Thoracic aorta (tissue), 2 donors: ENCODE measurements around the gene ZNF831. TPM values are rescaled to one million over a fixed set of nuclear protein-coding genes. Genes with fewer than 3 reads are reported as not detected.

Experiments used
- ATAC-seq: fragments of 150-250 bp; one replicate; pipeline ENCODE4 v1.8.0; 2017; ENCODE audit warnings: low read depth; ENCODE audit not compliant: insufficient number of reproducible peaks, low FRiP score
- DNase-seq: peaks from one replicate; pipeline ENCODE4 v3.0.0-alpha.2; 2020; ENCODE audit warnings: low spot score
- H3K27ac ChIP-seq, 2 donors: fragments of 200-600 bp; sonication (generic); 1 replicate in 1 of 2; 2 replicates in 1 of 2; pipeline ENCODE4 v1.5.1; 2016; ENCODE audit warnings: mild to moderate bottlenecking in 2 of 2, moderate library complexity in 2 of 2
- H3K27me3 ChIP-seq: fragments of 200-600 bp; sonication (generic); replicated peaks from 2 replicates; pipeline ENCODE4 v1.6.0; 2016; ENCODE audit warnings: mild to moderate bottlenecking; ENCODE audit not compliant: insufficient read depth
- H3K36me3 ChIP-seq: fragments of 200-600 bp; sonication (generic); one replicate; pipeline ENCODE4 v1.5.1; 2016
- H3K4me1 ChIP-seq, 2 donors: fragments of 200-600 bp; sonication (generic); 1 replicate in 1 of 2; 2 replicates in 1 of 2; pipeline versions ENCODE4 v1.5.1 to v1.6.0; 2016; ENCODE audit warnings: low read depth in 2 of 2, mild to moderate bottlenecking in 1 of 2; ENCODE audit not compliant: control insufficient read depth in 1 of 2
- H3K4me3 ChIP-seq: fragments of 200-600 bp; sonication (generic); 2 replicates; pipeline ENCODE4 v1.5.1; 2016; ENCODE audit warnings: mild to moderate bottlenecking
- H3K9me3 ChIP-seq: fragments of 200-600 bp; sonication (generic); 2 replicates; pipeline ENCODE4 v1.5.1; 2016
- total RNA-seq, 2 donors: library from RNA; depleted of rRNA; stranded (reverse); fragments of >200 nt; gene quantifications; one replicate each; pipeline versions ENCODE4 v1.1.0 to v1.2.3, GENCODE V29; 2016
- TF ChIP-seq, protein P1 (sequence below): fragments of 200-600 bp; sonication (generic); IDR thresholded peaks from one replicate; pipeline ENCODE4 v1.5.1; 2019; ENCODE audit warnings: antibody characterized with exemption

The ZNF831 gene
- total RNA-seq, 2 donors from 2014 or later = 1.1 to 1.3 TPM

DNA sequence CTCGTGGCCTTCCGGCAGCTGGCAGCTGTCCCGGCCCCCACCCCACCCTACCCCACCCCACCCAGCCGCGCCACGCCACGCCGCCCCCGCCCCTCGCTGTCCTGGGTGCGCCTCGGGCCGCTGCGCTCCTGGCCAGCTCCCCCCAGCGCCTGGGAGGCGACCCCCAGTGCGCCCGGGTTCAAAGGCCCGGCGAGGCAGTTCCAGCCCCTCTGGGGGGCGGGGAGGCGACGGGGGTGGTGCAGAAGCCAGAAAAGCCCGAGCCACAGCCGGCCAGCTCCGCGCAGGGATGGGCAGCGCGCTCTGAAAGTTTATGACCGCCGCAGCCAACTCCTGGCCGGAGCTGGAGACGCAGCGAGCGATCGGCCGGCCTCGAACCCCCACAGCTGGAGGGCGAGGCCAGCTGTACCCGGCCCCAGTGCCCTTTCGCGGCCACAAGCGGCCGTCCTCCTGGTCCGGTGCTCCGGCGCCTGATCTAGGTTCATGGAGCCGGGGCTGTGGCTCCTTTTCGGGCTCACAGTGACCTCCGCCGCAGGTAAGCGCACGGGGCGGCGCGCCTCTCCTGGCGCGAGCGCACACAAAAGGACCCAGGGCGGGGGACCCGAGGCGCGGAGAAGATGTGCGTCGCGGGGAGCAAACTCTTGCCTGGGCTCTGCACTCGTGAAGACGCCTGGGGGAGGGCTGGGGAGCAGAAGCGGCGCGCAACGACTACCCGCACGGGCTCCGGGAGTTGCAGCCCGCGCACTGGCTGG lies 136.9 kb downstream of the ZNF831 start, which contains the start of gene EDN3:
Gene EDN3, plus strand, starts transcription at position 279 of the 749 bp plus-strand sequence. Its CDS starts 202 bp downstream, at position 481.
- Histone ChIP-seq H3K9me3 (no peaks in the 10 kb centered on the region), H3K27ac (no peak within 1 kb of the TSS)
- ATAC-seq = no peak

DNA sequence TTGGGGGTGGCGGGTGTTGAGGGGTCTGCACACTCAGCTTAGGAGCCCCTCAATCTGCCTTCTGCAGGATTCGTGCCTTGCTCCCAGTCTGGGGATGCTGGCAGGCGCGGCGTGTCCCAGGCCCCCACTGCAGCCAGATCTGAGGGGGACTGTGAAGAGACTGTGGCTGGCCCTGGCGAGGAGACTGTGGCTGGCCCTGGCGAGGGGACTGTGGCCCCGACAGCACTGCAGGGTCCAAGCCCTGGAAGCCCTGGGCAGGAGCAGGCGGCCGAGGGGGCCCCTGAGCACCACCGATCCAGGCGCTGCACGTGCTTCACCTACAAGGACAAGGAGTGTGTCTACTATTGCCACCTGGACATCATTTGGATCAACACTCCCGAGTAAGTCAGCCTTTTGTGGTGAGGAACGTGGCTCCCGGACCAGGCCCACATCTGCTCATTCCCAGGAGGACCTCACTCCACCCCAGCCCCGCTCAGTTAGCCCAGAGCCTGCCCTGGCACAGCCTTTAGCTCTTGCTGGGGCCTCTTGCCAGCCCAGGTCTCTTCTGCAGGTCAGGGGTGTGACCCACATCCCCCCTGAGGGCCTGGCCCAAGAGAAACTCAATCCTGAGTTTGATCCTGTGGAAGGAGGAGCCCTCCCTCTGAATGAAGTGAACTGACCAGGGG lies 137.9 kb downstream of the ZNF831 start:
- DNase-seq = no peak
- H3K27ac ChIP-seq = no peak overlapping the region
- ATAC-seq = no peak
- no peaks in the 10 kb centered on the region for H3K27me3 ChIP-seq
- H3K4me3 ChIP-seq = no peak overlapping the region
- H3K9me3 ChIP-seq = no peaks in the 10 kb centered on the region
- H3K4me1 ChIP-seq = no peaks in the 10 kb centered on the region
- TF ChIP-seq, protein P1, sequence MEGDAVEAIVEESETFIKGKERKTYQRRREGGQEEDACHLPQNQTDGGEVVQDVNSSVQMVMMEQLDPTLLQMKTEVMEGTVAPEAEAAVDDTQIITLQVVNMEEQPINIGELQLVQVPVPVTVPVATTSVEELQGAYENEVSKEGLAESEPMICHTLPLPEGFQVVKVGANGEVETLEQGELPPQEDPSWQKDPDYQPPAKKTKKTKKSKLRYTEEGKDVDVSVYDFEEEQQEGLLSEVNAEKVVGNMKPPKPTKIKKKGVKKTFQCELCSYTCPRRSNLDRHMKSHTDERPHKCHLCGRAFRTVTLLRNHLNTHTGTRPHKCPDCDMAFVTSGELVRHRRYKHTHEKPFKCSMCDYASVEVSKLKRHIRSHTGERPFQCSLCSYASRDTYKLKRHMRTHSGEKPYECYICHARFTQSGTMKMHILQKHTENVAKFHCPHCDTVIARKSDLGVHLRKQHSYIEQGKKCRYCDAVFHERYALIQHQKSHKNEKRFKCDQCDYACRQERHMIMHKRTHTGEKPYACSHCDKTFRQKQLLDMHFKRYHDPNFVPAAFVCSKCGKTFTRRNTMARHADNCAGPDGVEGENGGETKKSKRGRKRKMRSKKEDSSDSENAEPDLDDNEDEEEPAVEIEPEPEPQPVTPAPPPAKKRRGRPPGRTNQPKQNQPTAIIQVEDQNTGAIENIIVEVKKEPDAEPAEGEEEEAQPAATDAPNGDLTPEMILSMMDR = no peak
- H3K36me3 ChIP-seq = no peaks in the 10 kb centered on the region

More for the DNA sequence above, 136.9 kb downstream of the ZNF831 start, which contains the start of gene EDN3:
- Histone ChIP-seq H3K4me3 (no peak within 1 kb of the TSS), H3K36me3 (no peaks in the 10 kb centered on the region), H3K27me3 (no peaks in the 10 kb centered on the region), H3K4me1 (no peaks in the 10 kb centered on the region)
- DNase-seq = no peak
- TF ChIP-seq, protein P1 = no peak

DNA sequence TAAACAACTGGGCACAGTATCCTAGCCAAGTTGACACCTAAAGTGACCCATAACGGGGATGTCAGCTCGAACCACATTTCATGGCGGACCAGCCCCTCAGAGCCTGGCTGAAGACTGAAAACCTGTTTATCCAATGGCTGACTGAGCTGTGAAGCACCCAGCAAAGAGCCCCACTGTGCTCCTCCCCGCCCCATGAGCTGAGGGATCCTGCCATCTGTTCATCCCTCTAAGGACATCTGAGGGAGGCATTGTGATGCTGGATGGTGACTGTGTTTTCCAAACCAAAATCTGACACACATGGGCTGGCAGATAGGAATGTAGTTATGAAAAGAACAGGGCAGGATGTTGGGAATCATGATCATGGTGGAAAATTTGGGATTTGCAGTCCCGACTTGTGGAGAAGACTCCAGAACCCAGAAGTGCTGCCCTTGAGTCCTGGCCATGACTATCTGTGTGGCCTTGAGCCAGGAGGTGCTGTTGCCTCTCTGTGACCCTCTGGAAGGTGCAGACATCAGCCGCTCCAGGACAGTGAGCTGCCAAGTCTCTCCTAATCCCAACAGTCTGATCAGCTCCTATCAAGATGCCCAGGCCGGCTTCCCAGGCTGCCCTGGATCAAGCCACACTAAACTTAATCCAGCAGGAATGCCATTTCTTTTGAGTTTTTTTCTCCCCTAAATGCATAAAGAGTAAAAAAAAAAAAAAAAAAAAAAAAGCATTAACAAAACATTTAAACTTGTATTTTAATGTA lies 142.5 kb downstream of the ZNF831 start:
- ATAC-seq (no peak), DNase-seq (no peak)
- Histone ChIP-seq H3K9me3 (no peaks in the 10 kb centered on the region), H3K27ac (no peak overlapping the region), H3K36me3 (no peaks in the 10 kb centered on the region), H3K27me3 (no peaks in the 10 kb centered on the region), H3K4me1 (no peaks in the 10 kb centered on the region), H3K4me3 (no peak overlapping the region)
- TF ChIP-seq, protein P1 = no peak

DNA sequence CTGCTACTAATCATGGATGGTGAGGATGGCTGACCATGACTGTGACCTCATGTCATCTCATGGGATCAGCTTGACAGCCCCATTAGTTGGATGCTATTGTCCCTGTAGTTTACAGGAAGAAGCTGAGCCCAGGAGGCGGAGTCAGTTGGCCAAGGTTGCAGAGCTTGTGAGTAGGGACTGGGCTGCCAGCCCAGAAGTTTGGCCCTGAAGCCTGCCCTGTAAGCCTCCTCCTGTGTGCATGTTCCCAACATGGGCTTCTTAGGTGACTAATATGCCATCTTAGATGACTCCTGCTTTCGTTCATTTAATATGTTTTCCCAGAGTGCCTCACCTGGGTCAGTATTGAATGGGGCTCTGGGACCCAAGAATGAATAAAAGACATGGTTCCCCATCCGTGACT lies 143.6 kb downstream of the ZNF831 start:
- ATAC-seq (no peak), DNase-seq (no peak)
- Histone ChIP-seq H3K4me1 (no peaks in the 10 kb centered on the region), H3K27ac (no peak overlapping the region), H3K9me3 (no peaks in the 10 kb centered on the region), H3K27me3 (no peaks in the 10 kb centered on the region), H3K36me3 (no peaks in the 10 kb centered on the region), H3K4me3 (no peak overlapping the region)
- TF ChIP-seq, protein P1 = no peak

Other genes with a start within 250 kb of the ZNF831 start
- gene NELFCD, start 182.6 kb upstream of the ZNF831 start, total RNA-seq = 10 to 100 TPM; 50.9 to 52.6 TPM
- 100 to 1,000 TPM; 242 to 436 TPM for gene CTSZ, start 156.6 kb upstream of the ZNF831 start, total RNA-seq
- under 1 TPM in 1 of 2 donors, not detected in 1; 0.54 TPM for gene TUBB1, start 144.4 kb upstream of the ZNF831 start, total RNA-seq
- gene ATP5F1E, start 131.5 kb upstream of the ZNF831 start, total RNA-seq = 10 to 100 TPM; 16.8 to 21.1 TPM
- 10 to 100 TPM; 25.5 to 30.5 TPM for gene PRELID3B, start 121.0 kb upstream of the ZNF831 start, total RNA-seq
- gene EDN3, start 136.8 kb downstream of the ZNF831 start, total RNA-seq = not detected